ENCODE data around the gene MAP1LC3A.

- TF ChIP-seq POLR2AphosphoS5 (IDR thresholded peaks at IDR 0.05; ENCODE audit: borderline replicate concordance, low read depth, low read length) (no peak), EZH2 (IDR thresholded peaks at IDR 0.05) (no peak), FOXP2 (optimal IDR thresholded peaks at IDR 0.05; ENCODE audit: control extremely low read depth, extremely low read length, insufficient read depth) (no peak)
Measured at GRCh38 chr20:34530342-34530741, 28.2 kb upstream of the MAP1LC3A start.
